KMS-11 (cell line): Measurements from ENCODE around the gene TMEM126B.

Experiments
- H2AFZ ChIP-seq: fragments of 200-600 bp; sonication (generic); 2 replicates; pipeline ENCODE4 v1.6.1; 2016; ENCODE audit warnings: antibody characterized with exemption, mixed run types, low read depth
- H3K27ac ChIP-seq: fragments of 200-600 bp; sonication (generic); 2 replicates; pipeline ENCODE4 v1.6.1; 2016; ENCODE audit warnings: mild to moderate bottlenecking, mixed run types
- H3K27me3 ChIP-seq: fragments of 200-600 bp; sonication (generic); 2 replicates; pipeline ENCODE4 v1.6.1; 2017; ENCODE audit warnings: mild to moderate bottlenecking, low read depth, mixed run types, moderate library complexity; ENCODE audit not compliant: insufficient read depth
- H3K36me3 ChIP-seq: fragments of 200-600 bp; sonication (generic); 2 replicates; pipeline ENCODE4 v1.6.1; 2017; ENCODE audit warnings: mild to moderate bottlenecking, mixed run types; ENCODE audit not compliant: insufficient read depth
- H3K4me1 ChIP-seq: fragments of 200-600 bp; sonication (generic); 2 replicates; pipeline ENCODE4 v1.6.1; 2016; ENCODE audit warnings: mild to moderate bottlenecking, low read depth, mixed run types; ENCODE audit not compliant: poor library complexity, severe bottlenecking
- H3K4me2 ChIP-seq: fragments of 200-600 bp; sonication (generic); 2 replicates; pipeline ENCODE4 v1.7.0; 2016; ENCODE audit warnings: mild to moderate bottlenecking, mixed run types
- H3K4me3 ChIP-seq: fragments of 200-600 bp; sonication (generic); IDR thresholded peaks from 2 replicates; pipeline ENCODE4 v1.6.1; 2017; ENCODE audit warnings: low read depth, low read length, mixed read lengths; ENCODE audit not compliant: insufficient read depth
- H3K79me2 ChIP-seq: fragments of 200-600 bp; sonication (generic); 2 replicates; pipeline ENCODE4 v1.6.1; 2016; ENCODE audit warnings: low read depth, mixed run types; ENCODE audit not compliant: insufficient read depth
- H3K9ac ChIP-seq: fragments of 200-600 bp; sonication (generic); 2 replicates; pipeline ENCODE4 v1.6.1; 2016; ENCODE audit warnings: mild to moderate bottlenecking, mixed run types
- H4K20me1 ChIP-seq: fragments of 200-600 bp; sonication (generic); 2 replicates; pipeline ENCODE4 v1.6.1; 2016; ENCODE audit warnings: mild to moderate bottlenecking, mixed run types; ENCODE audit not compliant: insufficient read depth
- TF ChIP-seq, protein P1 (sequence below): fragments of 200-600 bp; sonication (generic); conservative IDR thresholded peaks from 2 replicates; pipeline ENCODE4 v1.6.1; 2017; ENCODE audit warnings: low read depth, mild to moderate bottlenecking, antibody characterized with exemption, low read length, moderate library complexity, mixed read lengths

The TMEM126B gene

GRCh38 chr11:85595285-85595884 is 33.0 kb upstream of the TMEM126B start:
- TF ChIP-seq, protein P1, sequence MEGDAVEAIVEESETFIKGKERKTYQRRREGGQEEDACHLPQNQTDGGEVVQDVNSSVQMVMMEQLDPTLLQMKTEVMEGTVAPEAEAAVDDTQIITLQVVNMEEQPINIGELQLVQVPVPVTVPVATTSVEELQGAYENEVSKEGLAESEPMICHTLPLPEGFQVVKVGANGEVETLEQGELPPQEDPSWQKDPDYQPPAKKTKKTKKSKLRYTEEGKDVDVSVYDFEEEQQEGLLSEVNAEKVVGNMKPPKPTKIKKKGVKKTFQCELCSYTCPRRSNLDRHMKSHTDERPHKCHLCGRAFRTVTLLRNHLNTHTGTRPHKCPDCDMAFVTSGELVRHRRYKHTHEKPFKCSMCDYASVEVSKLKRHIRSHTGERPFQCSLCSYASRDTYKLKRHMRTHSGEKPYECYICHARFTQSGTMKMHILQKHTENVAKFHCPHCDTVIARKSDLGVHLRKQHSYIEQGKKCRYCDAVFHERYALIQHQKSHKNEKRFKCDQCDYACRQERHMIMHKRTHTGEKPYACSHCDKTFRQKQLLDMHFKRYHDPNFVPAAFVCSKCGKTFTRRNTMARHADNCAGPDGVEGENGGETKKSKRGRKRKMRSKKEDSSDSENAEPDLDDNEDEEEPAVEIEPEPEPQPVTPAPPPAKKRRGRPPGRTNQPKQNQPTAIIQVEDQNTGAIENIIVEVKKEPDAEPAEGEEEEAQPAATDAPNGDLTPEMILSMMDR: peak; percentile 80
- no peak overlapping the region for H2AFZ ChIP-seq
- H3K27ac ChIP-seq: no peak overlapping the region
- no peak overlapping the region for H3K4me3 ChIP-seq
- H4K20me1 ChIP-seq: no peaks in the 10 kb centered on the region
- H3K4me1 ChIP-seq: no peaks in the 10 kb centered on the region
- no peak overlapping the region for H3K4me2 ChIP-seq
- no peaks in the 10 kb centered on the region; the same call in 1 of the 2 replicates for H3K27me3 ChIP-seq
- no peaks in the 10 kb centered on the region for H3K79me2 ChIP-seq
- H3K9ac ChIP-seq: no peak overlapping the region
- no peaks in the 10 kb centered on the region for H3K36me3 ChIP-seq

- Histone ChIP-seq H3K9ac (no peak overlapping the region), H3K27ac (no peak overlapping the region), H3K27me3 (no peaks in the 10 kb centered on the region; the same call in 1 of the 2 replicates), H3K4me2 (no peak overlapping the region), H4K20me1 (no peaks in the 10 kb centered on the region), H3K36me3 (no peaks in the 10 kb centered on the region), H3K4me3 (no peak overlapping the region), H2AFZ (no peak overlapping the region), H3K4me1 (no peaks in the 10 kb centered on the region), H3K79me2 (no peaks in the 10 kb centered on the region)
- TF ChIP-seq, protein P1: no peak
Observed at GRCh38 chr11:85596886-85597285, 31.5 kb upstream of the TMEM126B start.

GRCh38 chr11:85599083-85599482 is 29.3 kb upstream of the TMEM126B start:
- Histone ChIP-seq H3K9ac (no peak overlapping the region), H3K4me3 (no peak overlapping the region), H2AFZ (no peak overlapping the region), H3K4me1 (no peaks in the 10 kb centered on the region), H4K20me1 (no peaks in the 10 kb centered on the region), H3K36me3 (no peaks in the 10 kb centered on the region), H3K27ac (no peak overlapping the region), H3K27me3 (no peaks in the 10 kb centered on the region; the same call in 1 of the 2 replicates), H3K4me2 (no peak overlapping the region), H3K79me2 (no peaks in the 10 kb centered on the region)
- TF ChIP-seq, protein P1: no peak

GRCh38 chr11:85602526-85603213 is 25.7 kb upstream of the TMEM126B start:
- Histone ChIP-seq H2AFZ (no peak overlapping the region), H3K27ac (no peak overlapping the region), H3K9ac (no peak overlapping the region)

More at GRCh38 chr11:85602526-85603213, 25.7 kb upstream of the TMEM126B start:
- TF ChIP-seq, protein P1: no peak
- Histone ChIP-seq H3K4me1 (peaks cover 12% of the 10 kb centered on the region), H3K79me2 (no peaks in the 10 kb centered on the region), H3K27me3 (no peaks in the 10 kb centered on the region; the same call in 1 of the 2 replicates), H3K4me2 (no peak overlapping the region), H4K20me1 (no peaks in the 10 kb centered on the region), H3K4me3 (no peak overlapping the region), H3K36me3 (no peaks in the 10 kb centered on the region)
